Trophoblast cell (in vitro differentiated cells and primary cell): ENCODE measurements around the gene LIMD2.

Experiments
- DNase-seq, 2 donors: peaks; one replicate each; pipeline ENCODE4 v3.0.0-alpha.2; 2016
- H2AFZ ChIP-seq: 2 replicates; pipeline ENCODE4 v1.6.1; 2013; ENCODE audit warnings: low read length, moderate library complexity, mild to moderate bottlenecking; ENCODE audit not compliant: insufficient read depth, poor library complexity
- H2AK5ac ChIP-seq: 2 replicates; pipeline ENCODE4 v1.6.1; 2013; ENCODE audit warnings: mild to moderate bottlenecking, low read length
- H2BK120ac ChIP-seq: 2 replicates; pipeline ENCODE4 v1.6.1; 2013; ENCODE audit warnings: low read length, mild to moderate bottlenecking, moderate library complexity; ENCODE audit not compliant: insufficient read depth, poor library complexity
- H2BK12ac ChIP-seq: 2 replicates; pipeline ENCODE4 v1.6.1; 2013; ENCODE audit warnings: mild to moderate bottlenecking, low read length, moderate library complexity
- H2BK5ac ChIP-seq: 2 replicates; pipeline ENCODE4 v1.6.1; 2013; ENCODE audit warnings: low read length, low read depth, moderate library complexity, mild to moderate bottlenecking; ENCODE audit not compliant: poor library complexity
- H3K14ac ChIP-seq: 2 replicates; pipeline ENCODE4 v1.6.1; 2013; ENCODE audit warnings: mild to moderate bottlenecking, low read length
- H3K18ac ChIP-seq: 2 replicates; pipeline ENCODE4 v1.6.1; 2013; ENCODE audit warnings: mild to moderate bottlenecking, low read length
- H3K23ac ChIP-seq: 2 replicates; pipeline ENCODE4 v1.6.1; 2013; ENCODE audit warnings: low read length
- H3K27ac ChIP-seq: 2 replicates; pipeline ENCODE4 v1.5.1; 2013; ENCODE audit warnings: low read depth, mild to moderate bottlenecking, inconsistent platforms, low read length, moderate library complexity
- H3K27me3 ChIP-seq: 2 replicates; pipeline ENCODE4 v1.6.1; 2013; ENCODE audit warnings: inconsistent platforms, mild to moderate bottlenecking, low read length, moderate library complexity; ENCODE audit not compliant: insufficient read depth
- H3K36me3 ChIP-seq, 2 experiments: 1 replicate in 1 of 2; 2 replicates in 1 of 2; pipeline ENCODE4 v1.6.1; 2013; ENCODE audit warnings: low read length in 2 of 2, mild to moderate bottlenecking in 2 of 2, moderate library complexity in 1 of 2; ENCODE audit not compliant: insufficient read depth in 2 of 2, control insufficient read depth in 1 of 2
- H3K4ac ChIP-seq: 2 replicates; pipeline ENCODE4 v1.6.1; 2013; ENCODE audit warnings: low read depth, mild to moderate bottlenecking, low read length, moderate library complexity
- H3K4me1 ChIP-seq, 2 experiments: 1 replicate in 1 of 2; 2 replicates in 1 of 2; pipeline ENCODE4 v1.6.1; 2013; ENCODE audit warnings: low read length in 2 of 2, mild to moderate bottlenecking in 2 of 2, moderate library complexity in 1 of 2; ENCODE audit not compliant: insufficient read depth in 2 of 2, control insufficient read depth in 1 of 2
- H3K4me2 ChIP-seq: 2 replicates; pipeline ENCODE4 v1.6.1; 2013; ENCODE audit warnings: inconsistent platforms, mild to moderate bottlenecking, low read length, moderate library complexity
- H3K4me3 ChIP-seq: 2 replicates; pipeline ENCODE4 v1.5.1; 2013; ENCODE audit warnings: mild to moderate bottlenecking, low read depth, low read length, inconsistent platforms
- H3K79me1 ChIP-seq: one replicate; pipeline ENCODE4 v1.6.1; 2013; ENCODE audit warnings: low read length
- H3K79me2 ChIP-seq: 2 replicates; pipeline ENCODE4 v1.6.1; 2013; ENCODE audit warnings: low read length, mild to moderate bottlenecking; ENCODE audit not compliant: control insufficient read depth, insufficient read depth, poor library complexity
- H3K9ac ChIP-seq: 2 replicates; pipeline ENCODE4 v1.6.1; 2013; ENCODE audit warnings: mild to moderate bottlenecking, low read length
- H3K9me3 ChIP-seq: 2 replicates; pipeline ENCODE4 v1.6.1; 2013; ENCODE audit warnings: low read depth, mild to moderate bottlenecking, control low read depth, inconsistent platforms, low read length; ENCODE audit not compliant: insufficient read depth
- H4K12ac ChIP-seq: 2 replicates; pipeline ENCODE4 v1.6.1; 2013; ENCODE audit warnings: low read depth, mild to moderate bottlenecking, low read length, moderate library complexity
- H4K8ac ChIP-seq: 2 replicates; pipeline ENCODE4 v1.6.1; 2013; ENCODE audit warnings: low read depth, mild to moderate bottlenecking, low read length, moderate library complexity
- H4K91ac ChIP-seq: one replicate; pipeline ENCODE4 v1.6.1; 2013; ENCODE audit warnings: low read depth, mild to moderate bottlenecking, low read length, moderate library complexity
- WGBS: extraction: QIAGEN DNeasy Blood & Tissue Kit; methylation state at CpG from one replicate; pipeline ENCODE4 v1.1.7; 2013; ENCODE audit warnings: missing lambda C conversion rate; ENCODE audit not compliant: insufficient read length, insufficient coverage; ENCODE audit errors: extremely low coverage; 5-methylcytosine and 5-hydroxymethylcytosine counted together

Gene LIMD2

GRCh38 chr17:63672856-63673255 lies 27.1 kb downstream of the LIMD2 start:
- Histone ChIP-seq H4K8ac (no peak overlapping the region), H3K27ac (no peak overlapping the region), H2BK120ac (no peak overlapping the region), H2BK12ac (no peak overlapping the region), H3K9me3 (no peaks in the 10 kb centered on the region), H3K4me3 (no peak overlapping the region), H3K18ac (no peak overlapping the region), H2AK5ac (no peak overlapping the region), H3K79me1 (no peaks in the 10 kb centered on the region), H3K36me3 (peaks cover 3% of the 10 kb centered on the region in 2 experiments), H2BK5ac (no peak overlapping the region), H3K4me1 (peaks cover 0 to 6% of the 10 kb centered on the region in 2 experiments), H3K9ac (no peak overlapping the region), H3K14ac (no peak overlapping the region), H3K23ac (no peak overlapping the region), H3K4me2 (no peak overlapping the region), H4K12ac (no peak overlapping the region), H3K79me2 (no peaks in the 10 kb centered on the region), H3K4ac (no peak overlapping the region), H2AFZ (no peak overlapping the region), H3K27me3 (no peaks in the 10 kb centered on the region), H4K91ac (no peak overlapping the region)
- DNase-seq: no peak
- no CpG with 5 or more reads among the region's 2 CpGs for WGBS

- H4K8ac ChIP-seq: no peak overlapping the region
- H2BK5ac ChIP-seq: no peak overlapping the region
- no peak overlapping the region for H4K12ac ChIP-seq
- no peak overlapping the region for H2BK12ac ChIP-seq
- H2AFZ ChIP-seq: no peak overlapping the region
- H3K14ac ChIP-seq: no peak overlapping the region
- H3K9ac ChIP-seq: no peak overlapping the region
- H3K27ac ChIP-seq: no peak overlapping the region
- no peak overlapping the region for H3K18ac ChIP-seq
- no peaks in the 10 kb centered on the region for H3K79me2 ChIP-seq
- H3K4me1 ChIP-seq: no peaks in the 10 kb centered on the region
- no peak overlapping the region for H3K23ac ChIP-seq
- no peak for DNase-seq
- H3K4ac ChIP-seq: no peak overlapping the region
- no peaks in the 10 kb centered on the region for H3K79me1 ChIP-seq
- no peaks in the 10 kb centered on the region for H3K36me3 ChIP-seq
- no peak overlapping the region for H3K4me2 ChIP-seq
- H2BK120ac ChIP-seq: no peak overlapping the region
- no peaks in the 10 kb centered on the region for H3K27me3 ChIP-seq
- no peak overlapping the region for H3K4me3 ChIP-seq
- H3K9me3 ChIP-seq: no peaks in the 10 kb centered on the region
- WGBS: no CpG with 5 or more reads among the region's 5 CpGs
- H4K91ac ChIP-seq: no peak overlapping the region
- H2AK5ac ChIP-seq: no peak overlapping the region
Observed at GRCh38 chr17:63665527-63666214, 34.3 kb downstream of the LIMD2 start.

- H3K4me3 ChIP-seq: no peak overlapping the region
- H2BK12ac ChIP-seq: no peak overlapping the region
- H3K4ac ChIP-seq: no peak overlapping the region
- H2AK5ac ChIP-seq: no peak overlapping the region
- no peak overlapping the region for H2AFZ ChIP-seq
- WGBS: no CpG with 5 or more reads among the region's 3 CpGs
- no peak overlapping the region for H4K12ac ChIP-seq
- no peak overlapping the region for H2BK5ac ChIP-seq
- no peak overlapping the region for H4K91ac ChIP-seq
- H3K23ac ChIP-seq: no peak overlapping the region
- no peaks in the 10 kb centered on the region for H3K79me1 ChIP-seq
- H2BK120ac ChIP-seq: no peak overlapping the region
- no peaks in the 10 kb centered on the region for H3K9me3 ChIP-seq
- peaks cover 0 to 4% of the 10 kb centered on the region in 2 experiments for H3K4me1 ChIP-seq
- no peak overlapping the region for H3K18ac ChIP-seq
- H3K27me3 ChIP-seq: no peaks in the 10 kb centered on the region
- no peaks in the 10 kb centered on the region for H3K79me2 ChIP-seq
- H3K27ac ChIP-seq: no peak overlapping the region
- no peaks in the 10 kb centered on the region for H3K36me3 ChIP-seq
- H3K4me2 ChIP-seq: no peak overlapping the region
- no peak overlapping the region for H3K14ac ChIP-seq
- DNase-seq: no peak
- H3K9ac ChIP-seq: no peak overlapping the region
- H4K8ac ChIP-seq: no peak overlapping the region
Observed at GRCh38 chr17:63659850-63660249, 40.1 kb downstream of the LIMD2 start.

DNA sequence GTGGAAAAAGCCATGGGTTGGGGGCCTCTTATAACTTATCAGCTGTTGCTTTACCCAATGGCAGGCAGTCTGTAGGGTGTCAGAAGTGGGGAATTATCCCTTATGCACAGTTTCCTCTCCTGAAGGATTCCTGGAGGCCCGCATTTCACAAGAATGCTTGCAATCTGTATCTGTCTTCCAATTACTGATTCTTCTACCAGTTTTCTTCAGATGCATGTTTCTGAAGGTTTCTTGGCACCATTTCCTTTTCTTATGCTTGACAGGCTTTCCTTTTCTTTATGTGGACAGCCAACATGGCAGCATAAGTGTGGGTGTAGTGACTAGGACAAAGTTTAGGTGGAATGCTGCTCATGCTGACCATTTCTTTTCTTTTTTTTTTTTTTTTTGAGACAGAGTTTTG lies 41.6 kb downstream of the LIMD2 start:
- no peaks in the 10 kb centered on the region for H3K27me3 ChIP-seq

More for the DNA sequence above, 41.6 kb downstream of the LIMD2 start:
- H2BK5ac ChIP-seq: no peak overlapping the region
- no peak overlapping the region for H3K4me2 ChIP-seq
- H4K91ac ChIP-seq: no peak overlapping the region
- no peak overlapping the region for H2AK5ac ChIP-seq
- H3K4me3 ChIP-seq: no peak overlapping the region
- H3K36me3 ChIP-seq: peaks cover 3 to 6% of the 10 kb centered on the region in 2 experiments
- H3K4me1 ChIP-seq: peaks cover 0 to 4% of the 10 kb centered on the region in 2 experiments
- no peak overlapping the region for H3K9ac ChIP-seq
- no peak overlapping the region for H4K12ac ChIP-seq
- no peak overlapping the region for H3K27ac ChIP-seq
- no CpG with 5 or more reads among the region's 1 CpG for WGBS
- H2BK12ac ChIP-seq: no peak overlapping the region
- no peak overlapping the region for H2BK120ac ChIP-seq
- H3K9me3 ChIP-seq: no peaks in the 10 kb centered on the region
- H3K79me1 ChIP-seq: no peaks in the 10 kb centered on the region
- H3K79me2 ChIP-seq: no peaks in the 10 kb centered on the region
- no peak overlapping the region for H3K23ac ChIP-seq
- no peak overlapping the region for H3K4ac ChIP-seq
- DNase-seq: peak in 1 of 2 donors; percentile 55
- H2AFZ ChIP-seq: no peak overlapping the region
- no peak overlapping the region for H3K14ac ChIP-seq
- H3K18ac ChIP-seq: no peak overlapping the region
- no peak overlapping the region for H4K8ac ChIP-seq
